Activated CD4-positive, alpha-beta T cell treated with anti-CD3 and anti-CD28 coated beads, Interleukin-2, amount 10 ng/mL, durations not matched to agents 7 days and 5 days (primary cell): Measurements from ENCODE around the gene RFNG. TPM values are rescaled to one million over a fixed set of nuclear protein-coding genes. Genes with fewer than 3 reads are reported as not detected.

Experiments used
- CTCF ChIA-PET: fragments of 350-600 bp; sonication (Branson Sonifier 250); formaldehyde crosslinking; loops from one replicate; lab custom pipeline; 2021; ENCODE audit warnings: antibody characterized with exemption; lab: Charles Lee
- POLR2A ChIA-PET: fragments of 350-600 bp; sonication (Branson Sonifier 250); formaldehyde crosslinking; loops from one replicate; lab custom pipeline; 2021; ENCODE audit warnings: antibody characterized with exemption; lab: Charles Lee
- DNase-seq: peaks from one replicate; pipeline ENCODE4 v3.0.0-alpha.2; 2020
- H3K27ac Mint-ChIP-seq: one replicate; pipeline ENCODE4 v1.8.0; 2021; ENCODE audit warnings: mild to moderate bottlenecking, moderate library complexity, mixed read lengths
- H3K27me3 Mint-ChIP-seq: one replicate; pipeline ENCODE4 v1.8.0; 2021; ENCODE audit warnings: mixed read lengths
- H3K36me3 Mint-ChIP-seq: one replicate; pipeline ENCODE4 v1.8.0; 2021; ENCODE audit warnings: low read depth, mixed read lengths
- H3K4me1 Mint-ChIP-seq: one replicate; pipeline ENCODE4 v1.8.0; 2021; ENCODE audit warnings: mixed read lengths
- H3K4me3 Mint-ChIP-seq: one replicate; pipeline ENCODE4 v1.8.0; 2021; ENCODE audit warnings: mild to moderate bottlenecking, moderate library complexity, mixed read lengths
- H3K9me3 Mint-ChIP-seq: one replicate; pipeline ENCODE4 v1.8.0; 2021; ENCODE audit warnings: mixed read lengths
- total RNA-seq, 2 experiments: library from RNA; stranded (reverse); gene quantifications; one replicate each; pipeline ENCODE4 v1.2.3, GENCODE V29; 2021

The RFNG gene
- total RNA-seq, 2 experiments from 2014 or later: 29.0 to 29.8 TPM

- peak; percentile 86 for DNase-seq
- ChIA-PET CTCF (interaction anchor here (0.5 to 3.0 kb wide), 64 partner anchors 8 to 795 kb away, joined by 3 to 40 read pairs (median 4); partner anchors contain the start of genes ASPSCR1, CD7, CENPX and FASN), POLR2A (interaction anchor here (0.6 to 0.8 kb wide), 2 partner anchors 13 to 74 kb away, joined by 3 read pairs; no protein-coding TSS in a partner anchor)
- H3K4me1 Mint-ChIP-seq: peaks cover 32% of the 10 kb centered on the region
- H3K27ac Mint-ChIP-seq: peak overlapping the region; percentile 76
- no peaks in the 10 kb centered on the region for H3K27me3 Mint-ChIP-seq
- peaks cover 22% of the 10 kb centered on the region for H3K36me3 Mint-ChIP-seq
- no peaks in the 10 kb centered on the region for H3K9me3 Mint-ChIP-seq
- peak overlapping the region; percentile 74 for H3K4me3 Mint-ChIP-seq
Observed at GRCh38 chr17:82030470-82031302, 20.9 kb downstream of the RFNG start.

GRCh38 chr17:82029990-82030469 lies 21.6 kb downstream of the RFNG start:
- H3K4me1 Mint-ChIP-seq: peaks cover 28% of the 10 kb centered on the region
- no peaks in the 10 kb centered on the region for H3K27me3 Mint-ChIP-seq
- H3K36me3 Mint-ChIP-seq: peaks cover 19% of the 10 kb centered on the region
- no peak for DNase-seq
- no peak overlapping the region for H3K4me3 Mint-ChIP-seq
- POLR2A ChIA-PET: no interaction called here
- H3K27ac Mint-ChIP-seq: no peak overlapping the region
- no peaks in the 10 kb centered on the region for H3K9me3 Mint-ChIP-seq
- CTCF ChIA-PET: interaction anchor here (0.7 to 3.0 kb wide), 50 partner anchors 8 to 588 kb away, joined by 3 to 40 read pairs (median 4); partner anchors contain the start of genes ASPSCR1, CD7, CENPX and DCXR

GRCh38 chr17:82029391-82029790 lies 22.2 kb downstream of the RFNG start:
- H3K9me3 Mint-ChIP-seq: no peaks in the 10 kb centered on the region
- no peak for DNase-seq
- peak overlapping the region; percentile 32 for H3K4me3 Mint-ChIP-seq
- peaks cover 26% of the 10 kb centered on the region for H3K4me1 Mint-ChIP-seq
- peaks cover 17% of the 10 kb centered on the region for H3K36me3 Mint-ChIP-seq
- CTCF ChIA-PET: interaction anchor here (0.8 to 3.0 kb wide), 16 partner anchors 9 to 209 kb away, joined by 3 to 40 read pairs (median 6); partner anchors contain the start of genes ASPSCR1, CENPX and DCXR
- H3K27ac Mint-ChIP-seq: peak overlapping the region; percentile 50
- no peaks in the 10 kb centered on the region for H3K27me3 Mint-ChIP-seq
- POLR2A ChIA-PET: no interaction called here

GRCh38 chr17:82028966-82029365 lies 22.6 kb downstream of the RFNG start:
- no peak overlapping the region for H3K27ac Mint-ChIP-seq
- peaks cover 17% of the 10 kb centered on the region for H3K36me3 Mint-ChIP-seq
- H3K4me3 Mint-ChIP-seq: no peak overlapping the region
- ChIA-PET CTCF (interaction anchor here (1.3 to 3.0 kb wide), 8 partner anchors 9 to 130 kb away, joined by 3 to 40 read pairs (median 10); partner anchors contain the start of genes CENPX and DCXR), POLR2A (no interaction called here)
- H3K4me1 Mint-ChIP-seq: peaks cover 30% of the 10 kb centered on the region
- H3K27me3 Mint-ChIP-seq: no peaks in the 10 kb centered on the region
- no peaks in the 10 kb centered on the region for H3K9me3 Mint-ChIP-seq
- no peak for DNase-seq

- H3K27me3 Mint-ChIP-seq: no peaks in the 10 kb centered on the region
- POLR2A ChIA-PET: no interaction called here
- H3K9me3 Mint-ChIP-seq: no peaks in the 10 kb centered on the region
- no peak for DNase-seq
- CTCF ChIA-PET: interaction anchor here (1.2 to 3.0 kb wide), 3 partner anchors 8 to 69 kb away, joined by 5 to 40 read pairs (median 14); partner anchors contain the start of genes CENPX and DCXR
- H3K27ac Mint-ChIP-seq: no peak overlapping the region
- no peak overlapping the region for H3K4me3 Mint-ChIP-seq
- peaks cover 33% of the 10 kb centered on the region for H3K4me1 Mint-ChIP-seq
- peaks cover 17% of the 10 kb centered on the region for H3K36me3 Mint-ChIP-seq
Observed at GRCh38 chr17:82028246-82028645, 23.4 kb downstream of the RFNG start.

GRCh38 chr17:82025401-82026107 lies 26.1 kb downstream of the RFNG start:
- H3K36me3 Mint-ChIP-seq: peaks cover 17% of the 10 kb centered on the region
- CTCF ChIA-PET: interaction anchor here (0.7 to 3.1 kb wide), 3 partner anchors 10 to 66 kb away, joined by 3 to 12 read pairs (median 3); no protein-coding TSS in a partner anchor
- DNase-seq: no peak
- no peaks in the 10 kb centered on the region for H3K9me3 Mint-ChIP-seq
- POLR2A ChIA-PET: interaction anchor here (0.6 to 0.9 kb wide), 2 partner anchors 12 to 72 kb away, joined by 3 read pairs; partner anchors contain the start of gene DCXR
- no peak overlapping the region for H3K27ac Mint-ChIP-seq
- H3K4me1 Mint-ChIP-seq: peaks cover 42% of the 10 kb centered on the region
- H3K4me3 Mint-ChIP-seq: peak overlapping the region; percentile 13
- no peaks in the 10 kb centered on the region for H3K27me3 Mint-ChIP-seq

GRCh38 chr17:82024859-82025258 lies 26.8 kb downstream of the RFNG start:
- H3K27me3 Mint-ChIP-seq: no peaks in the 10 kb centered on the region
- ChIA-PET POLR2A (no interaction called here), CTCF (interaction anchor here (3.1 to 6.7 kb wide), 2 partner anchors 12 to 65 kb away, joined by 12 to 49 read pairs; partner anchors contain the start of gene DCXR)
- no peak overlapping the region for H3K4me3 Mint-ChIP-seq
- no peak overlapping the region for H3K27ac Mint-ChIP-seq
- H3K4me1 Mint-ChIP-seq: peaks cover 45% of the 10 kb centered on the region
- no peak for DNase-seq
- peaks cover 17% of the 10 kb centered on the region for H3K36me3 Mint-ChIP-seq
- H3K9me3 Mint-ChIP-seq: no peaks in the 10 kb centered on the region

GRCh38 chr17:82023447-82024241 lies 28.0 kb downstream of the RFNG start:
- Mint-ChIP-seq H3K27ac (no peak overlapping the region), H3K4me1 (peaks cover 44% of the 10 kb centered on the region), H3K36me3 (peaks cover 12% of the 10 kb centered on the region), H3K27me3 (no peaks in the 10 kb centered on the region), H3K4me3 (peak overlapping the region; percentile 84), H3K9me3 (no peaks in the 10 kb centered on the region)
- DNase-seq: peak; percentile 36
- ChIA-PET POLR2A (no interaction called here), CTCF (interaction anchor here (2.5 to 7.4 kb wide), 3 partner anchors 13 to 68 kb away, joined by 6 to 66 read pairs (median 49); partner anchors contain the start of genes DCXR and NOTUM)

GRCh38 chr17:82022981-82023446 lies 28.6 kb downstream of the RFNG start, which contains the start of gene LRRC45:
Gene LRRC45, plus strand, starts transcription at chr17:82023305. Its CDS starts 339 bp downstream, at chr17:82023644.
- ChIA-PET POLR2A (interaction anchor here (0.7 to 1.2 kb wide), 2 partner anchors 15 to 64 kb away, joined by 3 to 4 read pairs; partner anchors contain the start of gene DCXR), CTCF (interaction anchor here (0.8 to 7.4 kb wide), 6 partner anchors 9 to 149 kb away, joined by 3 to 66 read pairs (median 5); partner anchors contain the start of genes DCXR, NOTUM and RAC3)
- Mint-ChIP-seq H3K27ac (peak within 1 kb of the TSS; percentile 82), H3K36me3 (peaks cover 12% of the 10 kb centered on the region), H3K9me3 (no peaks in the 10 kb centered on the region), H3K27me3 (no peaks in the 10 kb centered on the region), H3K4me3 (peak within 1 kb of the TSS; percentile 84), H3K4me1 (peaks cover 47% of the 10 kb centered on the region)
- peak; percentile 100 for DNase-seq

GRCh38 chr17:82022310-82022980 lies 29.2 kb downstream of the RFNG start, which contains the start of gene CENPX:
Gene CENPX, minus strand, starts transcription at chr17:82022878. Its CDS starts 17 bp downstream, at chr17:82022861.
- H3K4me3 Mint-ChIP-seq: peak within 1 kb of the TSS; percentile 84
- ChIA-PET POLR2A (interaction anchor here (0.7 to 1.2 kb wide), 2 partner anchors 15 to 63 kb away, joined by 3 to 4 read pairs; partner anchors contain the start of gene DCXR), CTCF (interaction anchor here (0.6 to 7.4 kb wide), 11 partner anchors 7 to 183 kb away, joined by 3 to 66 read pairs (median 3); partner anchors contain the start of genes DCXR, NOTUM and RAC3)
- peak within 1 kb of the TSS; percentile 82 for H3K27ac Mint-ChIP-seq
- H3K9me3 Mint-ChIP-seq: no peaks in the 10 kb centered on the region
- peaks cover 45% of the 10 kb centered on the region for H3K4me1 Mint-ChIP-seq
- H3K36me3 Mint-ChIP-seq: peaks cover 10% of the 10 kb centered on the region
- no peak for DNase-seq
- H3K27me3 Mint-ChIP-seq: no peaks in the 10 kb centered on the region
